Breast epithelium (tissue), 3 donors: ENCODE measurements around the gene TSHR.

Experiments used
- CTCF ChIP-seq, 3 donors: fragments of 450-650 bp; IDR thresholded peaks; one replicate each; pipeline ENCODE4 v1.5.1; 2016 to 2017; ENCODE audit warnings: antibody characterized with exemption in 3 of 3, mild to moderate bottlenecking in 3 of 3, moderate library complexity in 3 of 3
- POLR2A ChIP-seq: fragments of 450-650 bp; IDR thresholded peaks from one replicate; pipeline ENCODE4 v1.6.1; 2016; ENCODE audit warnings: antibody characterized with exemption, mild to moderate bottlenecking, moderate library complexity
- POLR2AphosphoS5 ChIP-seq, 3 donors: sonication (generic); formaldehyde crosslinking; IDR thresholded peaks; one replicate each; pipeline ENCODE4 v1.6.1; 2017; ENCODE audit warnings: antibody characterized with exemption in 3 of 3

- TF ChIP-seq CTCF (IDR thresholded peaks at IDR 0.05) (no peak), POLR2A (no peak), POLR2AphosphoS5 (IDR thresholded peaks at IDR 0.05) (no peak)
These were observed 141.2 kb downstream of the TSHR start for GRCh38 chr14:81096656-81097055.
